GM18505 (cell line): ENCODE results near the gene ADIPOR2.

Experiments used
- ATAC-seq: cut with Tn5 transposase; IDR thresholded peaks from one replicate; pipeline ENCODE4 v1.9.1; 2021; ENCODE audit not compliant: unreplicated experiment
- POLR2A ChIP-seq: IDR thresholded peaks from 4 replicates; pipeline ENCODE4 v1.6.1; 2011; ENCODE audit warnings: borderline replicate concordance; ENCODE audit not compliant: insufficient read depth, insufficient read length; ENCODE audit errors: extremely low read depth

ADIPOR2 gene

GRCh38 chr12:1690578-1691122, at the start of gene ADIPOR2:
Gene ADIPOR2, plus strand, starts transcription at chr12:1691070. Its CDS starts 63,274 bp downstream, at chr12:1754344.
- peak; percentile 94 for ATAC-seq
- TF ChIP-seq POLR2A: peak; percentile 87

- no peak for ATAC-seq
These were observed 48.4 kb upstream of the ADIPOR2 start for GRCh38 chr12:1642513-1642912.

GRCh38 chr12:1643043-1643442, 47.8 kb upstream of the ADIPOR2 start:
- TF ChIP-seq POLR2A: no peak
- ATAC-seq: no peak

More at GRCh38 chr12:1642513-1642912, 48.4 kb upstream of the ADIPOR2 start:
- no peak for TF ChIP-seq POLR2A

- no peak for ATAC-seq
- no peak for TF ChIP-seq POLR2A
These were observed 46.9 kb upstream of the ADIPOR2 start for GRCh38 chr12:1643905-1644533.

GRCh38 chr12:1644534-1645438, 46.1 kb upstream of the ADIPOR2 start:
- TF ChIP-seq POLR2A: no peak
- no peak for ATAC-seq

GRCh38 chr12:1645819-1646218, 45.1 kb upstream of the ADIPOR2 start:
- no peak for ATAC-seq
- TF ChIP-seq POLR2A: no peak

GRCh38 chr12:1646569-1647284, 44.1 kb upstream of the ADIPOR2 start:
- no peak for ATAC-seq
- TF ChIP-seq POLR2A: no peak

GRCh38 chr12:1647285-1647669, 43.6 kb upstream of the ADIPOR2 start:
- ATAC-seq: no peak
- no peak for TF ChIP-seq POLR2A

GRCh38 chr12:1650260-1650977, 40.5 kb upstream of the ADIPOR2 start:
- no peak for TF ChIP-seq POLR2A
- no peak for ATAC-seq

GRCh38 chr12:1650978-1651361, 39.9 kb upstream of the ADIPOR2 start:
- no peak for TF ChIP-seq POLR2A
- ATAC-seq: no peak

GRCh38 chr12:1651946-1652345, 38.9 kb upstream of the ADIPOR2 start:
- no peak for ATAC-seq

GRCh38 chr12:1655225-1655788, 35.6 kb upstream of the ADIPOR2 start:
- ATAC-seq: no peak
- no peak for TF ChIP-seq POLR2A

More at GRCh38 chr12:1651946-1652345, 38.9 kb upstream of the ADIPOR2 start:
- no peak for TF ChIP-seq POLR2A
